BLaER1 (cell line): ENCODE measurements around the gene WLS.

ENCODE experiments used
- H3K27ac ChIP-seq: shearing (Covaris generic); formaldehyde crosslinking; 2 replicates; pipeline ENCODE4 v1.8.1; 2022
- H3K27me3 ChIP-seq: shearing (Covaris generic); formaldehyde crosslinking; 2 replicates; pipeline ENCODE4 v1.8.1; 2022
- H3K36me3 ChIP-seq: shearing (Covaris generic); formaldehyde crosslinking; 2 replicates; pipeline ENCODE4 v1.8.1; 2022
- H3K4me1 ChIP-seq: shearing (Covaris generic); formaldehyde crosslinking; 2 replicates; pipeline ENCODE4 v1.8.1; 2022
- H3K4me2 ChIP-seq: shearing (Covaris generic); formaldehyde crosslinking; 2 replicates; pipeline ENCODE4 v1.8.1; 2022
- H3K4me3 ChIP-seq: shearing (Covaris generic); formaldehyde crosslinking; 2 replicates; pipeline ENCODE4 v1.8.1; 2022
- H3K9ac ChIP-seq: shearing (Covaris generic); formaldehyde crosslinking; 2 replicates; pipeline ENCODE4 v1.8.1; 2022
- H3K9me3 ChIP-seq: shearing (Covaris generic); formaldehyde crosslinking; 2 replicates; pipeline ENCODE4 v1.8.1; 2022
- H4K20me1 ChIP-seq: shearing (Covaris generic); formaldehyde crosslinking; 2 replicates; pipeline ENCODE4 v1.8.1; 2022
- Cebpa-rat ChIP-seq: shearing (Covaris generic); IDR thresholded peaks from 2 replicates; pipeline ENCODE4 v1.8.1; 2022

WLS gene

DNA sequence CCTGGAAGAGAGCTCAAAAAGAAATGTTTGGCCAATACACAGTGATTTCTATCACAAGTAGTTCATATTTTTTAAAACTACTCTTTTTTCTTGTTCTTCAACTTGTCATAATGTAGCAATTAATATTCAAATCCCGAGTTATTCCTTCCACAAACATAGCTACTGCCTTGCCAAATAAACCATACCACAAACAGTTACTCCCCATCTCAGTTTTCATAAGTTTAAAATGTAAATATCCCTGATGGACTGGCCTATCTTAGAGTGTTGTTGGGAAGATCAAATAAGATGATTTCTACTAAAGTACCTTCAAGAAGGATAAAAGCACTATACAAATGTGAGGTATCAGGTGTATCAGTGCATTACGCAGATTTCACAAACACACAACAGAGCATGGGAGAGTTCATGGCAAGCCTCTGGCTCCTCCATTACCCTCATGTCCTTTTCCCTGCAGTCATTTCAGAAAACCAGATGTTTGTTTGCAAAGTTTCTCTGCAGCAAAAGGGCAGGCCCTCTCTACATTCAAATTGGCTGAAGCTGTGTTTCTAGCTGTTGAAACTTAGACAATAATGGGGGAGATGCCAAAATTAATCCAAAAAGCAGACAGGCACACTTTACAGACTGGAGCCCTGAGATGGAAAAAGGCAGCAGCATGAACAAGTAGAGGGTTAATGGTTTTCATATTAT, 16.1 kb downstream of the WLS start:
- Histone ChIP-seq H3K9me3 (no peaks in the 10 kb centered on the region), H3K27me3 (no peaks in the 10 kb centered on the region), H3K36me3 (no peaks in the 10 kb centered on the region), H3K27ac (no peak overlapping the region), H3K4me3 (no peak overlapping the region), H3K4me2 (no peak overlapping the region), H3K4me1 (no peaks in the 10 kb centered on the region), H3K9ac (no peak overlapping the region), H4K20me1 (no peaks in the 10 kb centered on the region)
- no peak for TF ChIP-seq Cebpa-rat

DNA sequence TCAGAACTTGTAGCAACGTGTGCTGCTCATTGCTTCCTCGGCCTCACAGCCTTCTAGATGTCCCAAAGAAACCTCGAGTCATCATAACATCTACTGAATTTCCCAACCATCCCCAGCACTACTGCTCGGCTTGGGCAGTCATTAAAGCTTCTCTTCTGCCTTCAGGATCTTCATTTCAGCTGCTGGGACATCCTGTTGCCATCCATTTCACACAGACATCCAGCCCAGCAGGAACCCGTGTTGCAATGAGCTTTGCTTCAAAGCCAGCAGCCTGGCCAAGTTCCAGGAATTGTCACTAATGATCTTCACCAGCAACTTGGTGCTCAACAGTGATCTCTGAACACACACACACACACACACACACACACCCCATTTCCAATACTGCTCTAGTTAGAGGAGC, 18.5 kb downstream of the WLS start:
- H3K4me1 ChIP-seq: no peaks in the 10 kb centered on the region
- no peak for TF ChIP-seq Cebpa-rat
- no peak overlapping the region for H3K27ac ChIP-seq
- H3K27me3 ChIP-seq: no peaks in the 10 kb centered on the region
- H3K4me2 ChIP-seq: no peak overlapping the region
- no peaks in the 10 kb centered on the region for H3K9me3 ChIP-seq
- no peaks in the 10 kb centered on the region for H3K36me3 ChIP-seq
- no peak overlapping the region for H3K9ac ChIP-seq
- H3K4me3 ChIP-seq: no peak overlapping the region
- no peaks in the 10 kb centered on the region for H4K20me1 ChIP-seq

DNA sequence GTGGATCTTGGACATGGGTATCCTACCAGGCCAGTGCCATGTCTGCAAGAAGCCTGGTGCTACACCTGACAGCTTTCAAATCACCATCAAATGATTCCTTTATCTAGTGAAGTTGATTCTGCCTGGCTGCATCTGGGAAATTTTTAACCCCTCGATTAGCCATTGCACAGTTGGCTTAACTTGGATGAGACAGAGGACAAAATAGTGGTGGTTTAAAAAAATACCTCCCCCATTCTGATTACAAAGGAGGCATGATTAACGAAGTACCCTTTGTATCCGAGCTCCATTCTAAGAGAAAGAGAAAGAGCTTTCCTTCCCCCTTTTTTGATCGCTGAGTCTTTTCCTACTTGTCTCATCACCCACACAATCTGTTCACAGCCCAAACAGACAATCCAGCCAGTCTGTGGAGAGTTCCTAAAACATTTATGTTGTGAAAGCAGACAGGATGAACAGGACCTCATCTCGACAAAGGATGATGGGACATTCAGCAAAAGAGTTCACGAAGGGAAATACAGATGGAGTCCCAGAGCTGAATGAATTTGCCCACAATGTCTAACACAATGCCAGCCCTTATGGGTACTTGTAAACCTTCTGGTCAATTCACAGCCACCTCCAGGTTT, 20.5 kb downstream of the WLS start:
- Histone ChIP-seq H3K27me3 (no peaks in the 10 kb centered on the region), H3K4me3 (no peak overlapping the region), H3K4me2 (no peak overlapping the region), H3K9me3 (no peaks in the 10 kb centered on the region), H3K27ac (no peak overlapping the region), H4K20me1 (no peaks in the 10 kb centered on the region), H3K4me1 (no peaks in the 10 kb centered on the region), H3K9ac (no peak overlapping the region), H3K36me3 (no peaks in the 10 kb centered on the region)
- TF ChIP-seq Cebpa-rat: no peak

DNA sequence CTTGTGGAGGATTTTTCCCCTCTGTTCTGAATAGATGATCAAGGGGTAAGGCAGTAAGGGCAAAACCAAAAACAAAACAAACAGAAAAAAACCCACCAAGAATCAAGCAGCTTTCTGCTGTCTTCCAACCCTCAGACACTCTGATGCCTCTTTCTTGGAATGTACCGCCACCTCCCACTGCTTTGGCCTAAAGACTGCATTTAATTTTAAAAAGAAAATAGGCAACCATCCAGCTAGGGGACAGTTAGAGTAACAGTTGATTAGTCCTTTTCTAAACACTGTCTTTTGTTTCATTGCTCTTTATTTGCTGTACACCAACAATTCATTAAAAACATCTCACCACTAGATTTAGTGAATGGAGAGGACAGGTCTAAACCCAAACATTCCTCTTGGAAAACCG, 21.5 kb downstream of the WLS start:
- Histone ChIP-seq H3K36me3 (no peaks in the 10 kb centered on the region), H3K4me2 (no peak overlapping the region), H3K27ac (no peak overlapping the region), H3K9me3 (no peaks in the 10 kb centered on the region), H3K27me3 (no peaks in the 10 kb centered on the region), H3K4me3 (no peak overlapping the region), H3K4me1 (no peaks in the 10 kb centered on the region), H3K9ac (no peak overlapping the region), H4K20me1 (no peaks in the 10 kb centered on the region)
- no peak for TF ChIP-seq Cebpa-rat

DNA sequence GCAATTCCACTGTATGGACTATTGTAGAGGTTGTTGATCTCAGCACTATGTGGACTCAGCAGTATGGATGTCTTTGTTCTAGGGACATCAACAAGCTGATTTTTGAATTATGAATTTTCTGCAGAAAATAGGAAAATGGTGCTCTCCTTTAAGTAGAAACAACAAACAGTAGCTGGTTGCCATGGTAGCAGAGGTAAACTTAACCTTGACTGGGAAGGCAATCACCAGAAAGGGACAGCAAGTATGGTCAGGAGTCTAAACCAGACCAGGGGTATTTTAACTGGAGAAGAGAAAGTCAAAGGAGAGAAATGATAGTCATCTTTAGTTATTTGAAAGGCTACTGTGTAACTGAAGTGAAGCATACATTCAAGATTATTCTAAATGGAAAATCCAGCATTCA, 22.3 kb downstream of the WLS start:
- no peak for TF ChIP-seq Cebpa-rat
- no peaks in the 10 kb centered on the region for H3K9me3 ChIP-seq

DNA sequence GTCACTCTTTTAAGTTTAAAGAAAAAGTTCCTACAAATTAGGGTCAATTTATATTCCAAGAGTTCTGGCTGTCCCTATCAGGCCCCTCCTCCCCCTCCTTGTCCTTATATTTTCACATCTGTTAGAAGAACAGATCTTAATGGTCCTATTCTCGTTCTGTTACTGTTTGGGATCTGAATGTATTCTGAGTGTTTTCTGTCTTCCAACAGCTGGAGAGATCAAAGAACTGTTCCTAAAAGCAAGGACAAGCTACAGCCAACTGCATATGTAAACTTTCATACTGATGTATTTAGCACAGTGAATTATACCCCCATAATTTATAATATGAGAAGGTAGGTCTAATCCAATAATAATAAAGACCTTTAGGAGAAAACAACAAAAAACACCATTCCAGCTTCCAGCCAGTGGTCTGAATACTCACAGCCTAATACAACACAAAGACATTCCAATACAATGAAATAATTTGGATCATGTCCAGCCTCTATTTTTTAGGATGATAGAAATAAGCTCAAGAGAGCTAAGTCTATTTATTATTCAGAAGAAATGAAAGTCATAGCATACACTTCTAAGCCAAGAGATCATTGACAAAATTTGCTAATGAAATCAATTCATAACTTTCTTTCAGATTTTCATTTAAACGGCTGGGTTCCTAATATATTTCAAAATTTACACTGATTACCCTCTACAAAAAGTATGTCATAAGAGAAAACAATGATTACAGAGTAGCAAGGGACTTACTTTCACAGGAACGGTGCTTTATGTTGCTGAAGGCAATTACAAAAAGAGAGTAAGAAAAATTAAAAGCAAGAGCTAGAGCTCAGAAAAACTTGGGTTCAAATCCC, 25.3 kb downstream of the WLS start:
- TF ChIP-seq Cebpa-rat: no peak
- no peaks in the 10 kb centered on the region for H4K20me1 ChIP-seq
- H3K27me3 ChIP-seq: no peaks in the 10 kb centered on the region
- H3K4me2 ChIP-seq: no peak overlapping the region
- no peak overlapping the region for H3K9ac ChIP-seq
- H3K36me3 ChIP-seq: no peaks in the 10 kb centered on the region
- H3K4me3 ChIP-seq: no peak overlapping the region
- no peaks in the 10 kb centered on the region; the same call in 1 of the 2 replicates for H3K4me1 ChIP-seq
- no peak overlapping the region for H3K27ac ChIP-seq
- H3K9me3 ChIP-seq: no peaks in the 10 kb centered on the region

More for the DNA sequence above, 22.3 kb downstream of the WLS start:
- no peaks in the 10 kb centered on the region for H4K20me1 ChIP-seq
- H3K4me3 ChIP-seq: no peak overlapping the region
- no peak overlapping the region for H3K4me2 ChIP-seq
- H3K4me1 ChIP-seq: no peaks in the 10 kb centered on the region; the same call in 1 of the 2 replicates
- H3K27me3 ChIP-seq: no peaks in the 10 kb centered on the region
- H3K9ac ChIP-seq: no peak overlapping the region
- no peak overlapping the region for H3K27ac ChIP-seq
- H3K36me3 ChIP-seq: no peaks in the 10 kb centered on the region

DNA sequence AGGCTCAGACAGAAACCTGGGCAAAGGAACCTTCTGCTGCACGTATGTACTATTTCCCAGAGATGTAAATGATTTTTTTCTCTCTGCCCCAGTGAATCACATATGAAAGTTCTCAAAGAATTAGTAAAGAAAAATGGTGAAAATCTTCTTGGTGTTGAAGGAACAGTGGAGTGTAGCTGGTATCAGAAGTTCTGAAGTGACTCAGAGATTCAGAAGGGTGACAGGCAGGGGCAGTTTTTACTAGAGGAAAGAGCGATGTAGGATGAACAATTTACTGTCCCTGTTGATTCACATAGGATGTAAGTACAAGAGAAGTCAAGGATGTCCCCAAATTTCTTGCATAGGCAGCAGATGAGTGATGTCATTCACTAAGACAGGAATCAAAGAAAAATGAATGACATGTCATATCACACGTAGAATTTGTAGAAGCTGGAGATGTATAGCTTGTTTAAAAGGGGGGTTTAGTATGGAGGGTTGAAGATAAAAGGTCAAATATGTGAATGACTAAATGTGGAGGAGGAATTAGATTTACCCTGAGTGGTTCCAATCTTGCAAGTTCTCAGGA, 26.4 kb downstream of the WLS start:
- no peak overlapping the region for H3K4me2 ChIP-seq
- H4K20me1 ChIP-seq: no peaks in the 10 kb centered on the region
- no peaks in the 10 kb centered on the region for H3K36me3 ChIP-seq

DNA sequence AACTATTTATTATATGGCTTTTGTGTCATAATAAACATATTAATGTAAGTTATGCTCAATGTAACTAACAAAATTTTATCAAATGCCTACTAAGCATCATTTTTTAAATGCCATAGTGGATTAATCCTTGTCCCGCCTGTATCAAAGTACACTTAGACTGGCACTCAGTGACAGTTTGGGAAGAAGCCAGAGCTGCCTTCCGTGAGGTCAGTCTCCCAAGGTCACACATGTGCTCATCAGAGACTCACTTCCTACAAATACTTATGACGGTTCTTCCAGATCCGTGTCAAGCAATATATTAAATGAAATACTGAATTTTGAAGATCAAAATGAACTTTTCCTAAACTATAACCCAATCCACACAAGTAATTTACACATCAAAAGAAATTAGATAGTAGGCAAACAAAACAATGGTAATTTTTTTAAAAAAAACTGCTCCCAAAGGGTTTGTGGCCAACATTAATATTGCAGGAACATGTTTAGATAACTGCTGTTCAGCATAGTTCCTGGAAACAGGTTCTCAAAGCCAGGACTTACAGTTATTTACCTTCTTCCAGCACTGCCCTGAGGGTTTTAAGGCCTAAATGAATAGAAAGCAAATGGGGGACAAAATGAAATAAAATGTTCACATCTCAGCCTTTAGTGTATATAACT, 27.2 kb downstream of the WLS start:
- Histone ChIP-seq H3K4me3 (no peak overlapping the region), H3K4me1 (no peaks in the 10 kb centered on the region; the same call in 1 of the 2 replicates), H3K27me3 (no peaks in the 10 kb centered on the region), H3K9ac (no peak overlapping the region), H3K4me2 (no peak overlapping the region), H3K9me3 (no peaks in the 10 kb centered on the region), H4K20me1 (no peaks in the 10 kb centered on the region), H3K27ac (no peak overlapping the region), H3K36me3 (no peaks in the 10 kb centered on the region)
- TF ChIP-seq Cebpa-rat: no peak

More for the DNA sequence above, 26.4 kb downstream of the WLS start:
- no peak overlapping the region for H3K4me3 ChIP-seq
- no peaks in the 10 kb centered on the region for H3K27me3 ChIP-seq
- no peak overlapping the region for H3K9ac ChIP-seq
- no peak overlapping the region for H3K27ac ChIP-seq
- H3K9me3 ChIP-seq: no peaks in the 10 kb centered on the region
- TF ChIP-seq Cebpa-rat: no peak
- H3K4me1 ChIP-seq: no peaks in the 10 kb centered on the region; the same call in 1 of the 2 replicates

DNA sequence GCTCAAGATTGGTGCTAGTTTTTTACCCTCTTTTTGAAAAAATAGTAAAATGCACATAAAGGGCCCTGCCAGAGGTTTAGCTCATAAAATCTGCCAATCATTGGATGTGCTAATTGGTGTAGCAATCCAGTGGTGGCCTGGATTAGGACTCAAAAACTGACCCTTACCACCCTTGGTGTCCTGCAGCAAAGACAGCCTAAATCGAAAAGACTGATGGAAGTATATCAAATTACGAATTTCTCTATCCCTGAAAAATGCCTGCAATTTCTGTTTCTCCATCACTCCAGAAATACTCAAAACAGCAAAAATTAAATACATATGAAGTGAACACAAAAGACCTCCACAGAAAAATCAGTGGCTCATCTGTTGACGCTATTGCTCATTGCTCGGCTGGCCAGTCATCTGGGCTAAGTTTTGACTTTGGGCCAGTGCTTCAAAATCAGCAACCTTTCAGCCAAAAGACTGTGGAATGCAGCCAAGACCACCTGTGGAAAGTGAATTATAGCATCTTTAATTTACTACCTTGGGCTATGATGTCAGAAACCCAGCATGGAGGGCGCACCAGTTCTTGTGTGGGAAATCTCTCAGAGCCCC, 30.0 kb downstream of the WLS start:
- Histone ChIP-seq H3K9me3 (no peaks in the 10 kb centered on the region), H3K27me3 (no peaks in the 10 kb centered on the region), H4K20me1 (no peaks in the 10 kb centered on the region), H3K36me3 (no peaks in the 10 kb centered on the region), H3K9ac (no peak overlapping the region), H3K4me2 (no peak overlapping the region), H3K4me1 (no peaks in the 10 kb centered on the region; the same call in 1 of the 2 replicates), H3K27ac (no peak overlapping the region), H3K4me3 (no peak overlapping the region)
- TF ChIP-seq Cebpa-rat: no peak
